Measurements from ENCODE around the gene LYZL2. TPM values are rescaled to one million over a fixed set of nuclear protein-coding genes. Genes with fewer than 3 reads are reported as not detected.
"Not testable (repeated sequence)": the region's sequence is repeated elsewhere in the genome, so short reads cannot be mapped to it uniquely, and the experiment has no call there.

The LYZL2 gene
- total RNA-seq, 2 donors from 2014 or later, result not detected

DNA sequence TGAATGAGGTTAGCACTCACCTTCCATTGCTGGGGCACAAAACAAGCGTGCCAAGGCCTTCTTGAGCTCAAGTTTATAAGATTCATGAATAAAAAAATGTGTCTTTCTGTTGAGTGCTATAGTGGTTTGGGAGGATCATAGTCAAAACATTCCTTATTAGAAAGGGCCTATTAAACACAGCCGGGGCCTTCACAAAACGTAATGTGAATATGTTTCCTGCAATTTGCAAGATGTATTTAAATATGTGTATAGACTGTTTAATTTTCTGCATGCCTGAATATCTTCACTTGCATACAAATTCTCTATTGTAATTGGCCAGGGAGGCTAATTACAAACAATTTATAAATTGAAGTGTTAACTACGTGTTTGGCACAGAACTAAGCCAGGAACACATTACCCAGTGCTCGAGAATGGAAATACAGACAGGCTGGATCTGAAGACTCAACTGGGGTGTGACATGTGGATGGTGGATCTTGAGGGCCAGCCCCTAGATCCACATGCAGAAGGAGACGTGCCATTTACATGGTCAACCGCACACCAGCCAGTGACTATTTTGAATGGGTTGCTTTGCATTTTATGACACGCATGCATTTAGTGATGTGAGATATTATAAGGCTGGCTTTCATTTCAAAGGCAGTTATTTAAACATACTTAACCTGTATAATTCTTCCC lies 31.3 kb downstream of the LYZL2 start:
- DNase-seq, result no peak
- intact Hi-C loops (cut with DNase I), result no loop called here
- no peak for ATAC-seq

DNA sequence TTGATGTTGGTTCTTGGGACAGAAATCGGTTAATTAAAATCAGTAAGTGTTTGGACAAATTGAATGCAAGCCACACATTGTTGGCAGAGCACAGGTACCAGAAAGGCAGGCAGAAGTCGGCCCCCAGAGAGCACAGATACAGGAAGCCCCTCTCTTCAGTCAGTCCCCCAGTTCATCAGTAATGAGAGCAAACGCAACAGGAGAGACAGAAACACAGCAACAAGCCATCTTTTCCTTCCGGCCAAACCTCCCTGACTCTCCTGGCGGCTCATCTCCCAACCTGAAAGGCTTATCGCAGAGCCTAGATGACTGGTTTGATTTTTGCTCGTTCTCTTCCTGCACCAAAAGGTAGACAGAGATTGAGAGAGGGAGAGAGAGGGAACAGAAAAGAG lies 32.1 kb downstream of the LYZL2 start:
- ATAC-seq; intact Hi-C loops (cut with DNase I); DNase-seq: not testable (repeated sequence)

DNA sequence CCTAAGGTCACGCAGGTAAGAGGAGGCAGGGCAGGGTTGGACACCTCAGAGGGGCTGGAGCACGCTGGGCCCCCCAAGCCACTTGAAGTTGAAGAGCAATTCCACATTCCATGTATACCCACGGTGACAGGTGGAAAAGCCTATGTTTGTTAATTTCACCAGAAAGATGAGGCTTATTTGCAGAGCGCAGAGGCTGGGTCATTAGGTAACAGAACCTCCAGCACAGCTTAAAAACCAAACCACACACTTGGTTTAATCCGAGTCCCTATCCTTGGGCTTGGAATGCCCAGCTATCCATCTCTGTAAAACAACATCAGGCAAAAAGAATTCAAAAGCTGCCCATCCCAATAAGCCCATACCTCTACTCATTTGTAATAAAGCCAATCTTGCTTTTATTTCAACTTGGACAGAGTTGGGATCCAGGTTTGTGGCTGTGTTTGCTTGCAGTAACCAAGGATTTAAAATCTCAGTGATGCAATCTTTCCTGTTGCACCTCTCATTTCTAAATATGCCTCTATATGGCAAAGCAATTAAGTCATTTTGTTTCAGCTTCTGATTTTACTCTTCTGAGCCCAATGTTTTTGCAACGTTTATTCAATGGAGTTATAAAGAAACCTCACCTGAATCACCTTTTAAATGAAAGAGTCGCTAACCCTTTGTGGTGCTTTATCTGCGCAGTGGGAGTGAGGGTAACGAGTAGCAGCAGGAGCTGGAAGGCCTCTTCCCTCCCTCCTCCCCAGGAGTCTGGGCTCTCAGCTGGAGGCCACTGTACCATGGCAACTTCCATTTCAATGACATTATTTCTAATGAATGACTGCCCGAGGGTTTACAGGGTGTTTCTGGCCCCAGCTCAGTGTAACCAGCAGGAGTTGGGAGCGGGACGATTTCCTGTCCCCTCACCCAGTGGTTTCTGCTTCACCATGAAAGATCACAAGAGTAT lies 32.8 kb downstream of the LYZL2 start:
- not testable (repeated sequence) for ATAC-seq

DNA sequence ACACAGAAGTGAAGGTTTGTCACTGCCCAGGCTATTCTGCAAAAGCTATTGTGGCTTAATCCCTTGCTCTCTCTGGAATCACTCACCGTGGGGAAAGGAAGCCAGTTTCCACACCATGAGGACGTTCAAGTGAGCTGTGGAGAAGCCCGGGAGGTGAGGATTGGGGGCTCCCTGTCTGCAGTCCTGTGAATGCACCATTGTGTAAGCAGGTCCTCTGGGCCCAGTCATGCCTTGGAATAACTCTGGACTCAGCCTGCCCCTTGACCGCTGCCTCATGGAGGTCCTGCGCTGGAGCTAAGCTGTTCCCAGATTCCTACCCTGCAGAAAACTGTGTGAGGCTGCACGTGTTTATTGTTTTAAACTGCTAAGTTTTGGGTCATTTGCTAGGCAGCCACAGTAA lies 33.5 kb downstream of the LYZL2 start:
- ATAC-seq, result no peak
- DNase-seq, result no peak
- intact Hi-C loops (cut with DNase I), result no loop called here

More for the DNA sequence above, 32.8 kb downstream of the LYZL2 start:
- intact Hi-C loops (cut with DNase I); DNase-seq: not testable (repeated sequence)

DNA sequence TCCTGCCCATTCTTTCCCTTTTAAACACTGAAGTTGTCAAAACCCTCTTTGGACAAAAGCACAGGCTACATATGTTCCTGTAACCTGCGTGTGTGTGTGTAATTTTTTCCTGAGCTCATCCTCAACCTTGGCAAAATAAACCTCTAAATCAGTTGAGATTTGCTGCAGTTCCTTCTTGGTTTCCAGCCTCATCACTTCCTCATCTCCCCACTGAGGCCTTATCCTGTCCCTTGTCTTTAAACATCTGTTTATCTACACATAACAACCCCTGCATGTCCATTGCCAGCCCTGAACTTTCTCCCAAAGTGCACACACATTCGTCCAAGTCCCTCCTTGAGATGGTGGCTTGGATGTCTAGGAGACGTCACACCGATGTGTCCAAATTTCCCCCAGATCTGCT lies 35.5 kb downstream of the LYZL2 start:
- intact Hi-C loops (cut with DNase I), result loop anchor here in 1 of 2 donors (5.0 kb wide), 1 partner anchor 202 kb away; no protein-coding TSS in a partner anchor
- no peak for DNase-seq
- ATAC-seq, result no peak

DNA sequence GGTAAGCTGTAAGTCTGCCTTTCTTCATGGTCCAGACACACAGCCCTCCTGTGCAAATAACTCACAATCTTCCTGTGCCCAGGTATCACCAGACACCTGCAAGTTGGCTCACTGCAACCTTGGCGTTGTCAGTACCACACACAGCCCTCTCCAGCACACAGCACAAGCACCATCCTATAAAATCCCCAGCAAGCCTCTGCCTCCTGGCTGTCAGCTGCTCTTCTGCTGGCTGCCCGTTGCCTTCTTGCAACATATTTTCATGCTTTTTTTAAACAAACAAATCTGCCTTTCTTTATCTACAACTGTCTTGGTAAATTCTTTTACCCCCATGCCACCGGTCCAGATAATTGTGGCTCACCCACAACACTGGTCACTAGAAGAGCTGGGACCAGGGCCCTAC lies 36.8 kb downstream of the LYZL2 start:
- not testable (repeated sequence) for DNase-seq, ATAC-seq
- intact Hi-C loops (cut with DNase I), result loop anchor here in 1 of 2 donors (5.0 kb wide), 1 partner anchor 200 kb away; no protein-coding TSS in a partner anchor

DNA sequence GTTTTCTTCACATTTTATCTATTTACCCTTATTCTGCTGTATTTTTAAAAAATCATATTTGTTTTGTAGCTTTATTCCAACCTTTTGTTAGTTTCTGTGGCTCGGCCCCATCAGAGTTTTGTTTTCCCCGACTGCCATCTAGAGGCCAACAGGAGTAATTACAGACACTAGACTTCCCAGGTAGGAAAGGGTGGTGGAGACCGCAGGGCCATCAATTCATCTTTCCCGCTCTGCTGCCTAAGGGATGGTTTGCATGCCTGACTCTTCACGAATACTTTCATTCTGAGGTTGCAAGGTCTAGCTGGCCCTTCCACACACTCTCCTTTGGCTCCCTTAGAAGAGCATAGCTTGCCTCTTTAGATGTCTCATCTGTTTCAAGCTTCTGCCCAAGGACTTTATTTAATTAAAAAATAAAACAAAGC lies 38.3 kb downstream of the LYZL2 start:
- peak; percentile 59 to 64 for ATAC-seq
- DNase-seq, result peak; percentile 25
- intact Hi-C loops (cut with DNase I), result loop anchor here (2.0 to 5.0 kb wide), 2 partner anchors 198 to 199 kb away; no protein-coding TSS in a partner anchor

DNA sequence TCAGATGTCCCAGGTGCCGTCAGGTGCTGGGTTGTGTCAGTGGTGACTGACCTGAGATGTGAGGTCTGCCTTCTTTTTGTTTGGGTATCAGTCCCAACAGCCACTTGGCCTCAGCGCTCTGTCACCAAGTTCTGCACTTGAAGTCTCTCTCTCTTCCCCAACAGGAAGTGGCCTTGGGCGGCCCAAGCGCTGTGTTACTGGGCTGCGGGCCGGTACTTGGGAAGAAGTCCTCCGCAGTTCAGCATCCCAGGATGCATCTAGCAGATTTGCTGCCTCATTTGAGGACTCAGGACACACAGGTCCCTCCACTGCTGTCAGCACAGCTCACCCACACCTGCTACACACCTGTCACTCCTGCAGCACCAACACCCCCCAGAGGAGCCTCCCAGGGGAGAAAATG lies 40.1 kb downstream of the LYZL2 start:
- no peak for ATAC-seq
- intact Hi-C loops (cut with DNase I), result no loop called here
- peak; percentile 43 for DNase-seq

DNA sequence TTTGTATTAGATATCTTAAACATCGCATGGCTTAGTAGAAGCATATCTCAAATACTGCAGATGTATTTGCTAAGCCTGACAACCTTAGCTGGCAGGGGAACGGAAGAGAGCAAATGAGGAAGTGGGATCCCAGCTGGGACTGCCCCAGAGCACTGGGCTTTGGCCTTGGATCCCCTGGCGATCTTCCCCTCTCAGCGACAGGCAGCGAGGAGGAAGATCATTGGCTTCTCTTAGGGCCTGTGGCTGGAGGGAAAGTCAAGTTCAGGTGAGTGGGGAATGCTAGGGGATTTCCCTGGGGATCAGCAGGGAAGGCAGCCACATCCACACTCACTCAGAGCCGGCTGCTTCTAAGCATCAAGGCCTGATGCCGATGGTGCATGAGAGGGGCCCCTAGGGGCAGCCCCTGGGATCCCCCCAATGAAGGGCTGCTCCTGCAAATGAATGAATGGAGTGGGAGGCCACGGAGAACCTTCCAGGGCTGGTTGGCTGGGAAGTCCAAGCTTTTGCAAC lies 42.0 kb downstream of the LYZL2 start:
- intact Hi-C loops (cut with DNase I), result no loop called here
- DNase-seq (peak; percentile 37), ATAC-seq (peak in 1 of 2 donors; percentile 50)

DNA sequence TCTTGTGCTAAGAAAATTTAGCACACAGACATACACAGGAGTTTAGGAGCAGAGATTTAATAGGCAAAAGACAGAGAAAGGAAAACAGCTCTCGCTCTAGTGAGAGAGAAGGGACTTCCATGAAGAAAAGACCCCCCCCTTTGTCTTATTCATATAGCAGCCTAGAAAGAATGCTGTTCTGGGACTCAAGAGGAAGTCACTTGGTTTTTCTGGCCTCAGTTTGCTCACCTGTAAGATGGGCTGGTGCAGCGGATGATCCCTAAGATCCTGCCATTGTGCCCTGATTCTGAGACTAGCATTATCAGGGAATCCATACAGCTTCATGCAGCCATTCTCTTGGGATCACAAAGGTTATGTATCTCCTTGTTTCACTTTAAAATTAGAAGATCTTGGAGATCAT lies 42.7 kb downstream of the LYZL2 start:
- intact Hi-C loops (cut with DNase I), result no loop called here
- no peak for DNase-seq
- ATAC-seq, result no peak

DNA sequence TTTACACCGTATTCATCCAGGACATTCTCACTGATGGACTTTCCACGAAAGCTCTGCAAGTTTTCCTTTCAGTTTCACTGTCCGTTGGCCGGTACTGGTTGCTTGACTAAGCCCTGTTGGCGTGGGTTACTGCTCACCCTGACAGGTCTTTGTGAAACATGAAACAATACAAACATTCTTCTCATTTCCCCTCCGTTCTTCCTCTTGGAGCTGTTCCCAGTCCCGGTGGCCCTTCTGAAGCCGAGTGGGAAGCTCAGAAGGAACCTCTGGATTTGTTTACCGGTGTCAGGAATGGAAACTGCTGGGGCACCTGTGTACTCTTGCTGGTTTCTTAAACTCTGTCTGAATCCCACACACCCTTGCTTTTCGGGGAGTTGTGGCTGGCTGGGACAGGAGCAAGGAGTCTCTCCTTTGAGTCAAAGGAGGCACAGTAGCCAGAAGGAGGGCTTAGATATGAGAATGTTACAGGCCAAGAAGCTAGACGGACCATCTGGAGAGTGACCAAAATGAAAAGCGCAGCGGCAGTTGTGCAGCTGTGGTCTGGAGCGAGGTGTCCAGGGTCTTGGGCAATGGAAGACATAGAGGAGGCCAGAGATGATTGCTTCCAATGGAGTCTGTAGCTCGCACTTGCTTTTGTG lies 45.7 kb downstream of the LYZL2 start:
- intact Hi-C loops (cut with DNase I), result no loop called here
- peak; percentile 69 for DNase-seq
- peak; percentile 84 to 91 for ATAC-seq

DNA sequence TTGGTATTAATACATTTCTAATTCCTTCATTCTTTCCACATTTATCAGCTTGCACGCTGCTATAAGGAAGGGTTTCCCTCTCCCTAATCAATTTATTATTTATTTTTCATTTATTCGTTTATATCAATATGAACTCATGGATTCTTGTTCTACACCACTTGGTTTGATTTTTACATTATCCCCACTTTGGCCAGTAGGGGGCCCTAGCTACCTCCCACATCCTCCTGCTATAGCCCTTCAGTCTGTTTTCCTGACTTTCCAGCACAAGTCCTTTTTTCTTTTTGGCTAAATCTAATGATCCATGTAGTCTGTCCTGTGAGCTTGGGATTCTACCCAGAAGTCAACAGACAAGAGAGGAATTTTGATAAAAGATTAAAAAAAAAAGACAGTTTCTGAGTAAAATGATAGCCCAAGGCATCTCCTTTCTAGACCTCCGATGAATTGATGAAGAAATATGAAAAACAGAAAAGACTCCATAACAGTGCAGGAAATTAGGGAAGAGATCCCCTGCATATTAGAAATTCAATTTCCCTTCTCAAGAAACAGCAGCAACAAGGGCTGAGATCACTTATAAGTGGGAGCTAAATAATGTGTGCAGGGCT lies 47.7 kb downstream of the LYZL2 start:
- intact Hi-C loops (cut with DNase I), result no loop called here
- ATAC-seq, result peak in 1 of 2 donors; percentile 21
- DNase-seq, result no peak

DNA sequence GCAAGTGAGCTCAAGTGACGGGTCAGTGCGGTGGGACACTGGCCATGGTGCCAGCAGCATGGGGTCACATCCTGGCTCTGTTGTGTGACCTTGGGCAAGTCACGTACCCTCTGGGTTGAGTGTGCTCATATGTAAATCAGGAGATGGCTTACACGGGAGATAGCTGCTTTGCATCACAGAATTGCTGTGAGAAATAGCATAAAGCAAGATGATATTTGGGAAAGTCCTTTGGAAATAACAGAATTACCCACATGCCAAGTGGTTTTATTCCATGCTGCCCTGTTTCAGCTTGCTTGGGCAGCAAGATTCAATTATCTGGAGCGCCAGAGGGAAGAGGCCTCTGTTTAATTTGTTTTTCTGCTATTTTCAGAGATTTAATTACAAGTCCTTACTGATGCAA lies 48.9 kb downstream of the LYZL2 start:
- intact Hi-C loops (cut with DNase I), result no loop called here

DNA sequence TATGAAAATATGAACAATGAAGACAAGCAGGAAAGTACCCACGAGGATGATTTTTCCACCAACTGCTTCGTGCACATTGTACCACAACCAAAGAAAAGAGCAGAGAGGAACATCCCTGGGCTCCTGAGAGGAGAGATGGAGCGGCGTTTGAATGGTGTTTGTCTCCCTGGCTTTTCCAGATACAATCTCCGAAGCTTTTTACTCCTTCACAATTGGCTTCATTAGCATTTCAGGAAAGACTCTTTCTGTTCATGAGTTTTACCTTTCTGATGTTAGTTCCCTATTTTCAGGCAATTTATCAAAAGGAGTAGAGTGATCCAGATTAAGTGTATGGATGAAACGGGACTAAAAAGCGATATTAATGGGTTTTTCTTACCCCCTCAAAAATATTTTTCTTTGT lies 49.3 kb downstream of the LYZL2 start:
- DNase-seq (no peak), ATAC-seq (no peak)
- intact Hi-C loops (cut with DNase I), result no loop called here

More for the DNA sequence above, 48.9 kb downstream of the LYZL2 start:
- DNase-seq (no peak), ATAC-seq (no peak)

DNA sequence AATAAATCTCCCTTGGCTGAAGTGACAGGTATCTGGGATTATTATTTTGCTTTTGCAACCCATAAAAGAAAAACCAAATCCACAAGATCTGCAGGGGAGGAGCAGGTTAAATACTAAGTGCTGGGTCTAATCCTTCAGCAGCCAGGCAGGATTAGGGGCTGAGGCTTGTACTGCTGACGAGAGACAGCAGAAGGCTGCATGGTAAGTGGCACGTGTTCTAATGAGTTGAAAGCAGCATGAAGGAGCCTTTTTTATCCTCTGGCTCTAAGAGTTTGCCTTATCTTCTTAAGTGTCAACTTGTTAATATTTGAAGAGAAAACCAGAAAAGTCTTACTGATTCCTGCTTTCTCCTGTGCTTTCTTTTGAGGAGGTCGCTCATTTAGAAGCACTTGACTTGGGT lies 50.0 kb downstream of the LYZL2 start:
- DNase-seq (no peak), ATAC-seq (no peak)
- intact Hi-C loops (cut with DNase I), result no loop called here

DNA sequence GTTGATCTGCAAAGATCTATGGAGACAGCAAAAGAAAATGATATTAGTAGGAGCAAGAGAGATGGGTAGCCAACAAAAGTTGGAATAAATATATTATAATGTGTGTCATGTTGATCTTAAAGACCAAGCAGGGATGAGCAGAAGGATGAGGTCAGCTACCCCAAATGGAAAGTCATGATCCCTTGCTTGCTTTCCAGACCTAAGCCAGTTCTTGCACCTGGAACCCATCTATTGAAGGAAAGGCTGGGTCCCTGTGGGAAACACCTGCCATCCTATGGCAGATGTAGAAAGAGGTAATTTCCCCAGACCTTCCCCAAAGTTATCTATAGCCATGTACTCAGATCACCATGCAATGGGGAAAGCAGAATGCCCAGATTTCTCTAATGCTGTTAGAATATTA lies 52.5 kb downstream of the LYZL2 start:
- DNase-seq, result no peak
- intact Hi-C loops (cut with DNase I), result no loop called here

DNA sequence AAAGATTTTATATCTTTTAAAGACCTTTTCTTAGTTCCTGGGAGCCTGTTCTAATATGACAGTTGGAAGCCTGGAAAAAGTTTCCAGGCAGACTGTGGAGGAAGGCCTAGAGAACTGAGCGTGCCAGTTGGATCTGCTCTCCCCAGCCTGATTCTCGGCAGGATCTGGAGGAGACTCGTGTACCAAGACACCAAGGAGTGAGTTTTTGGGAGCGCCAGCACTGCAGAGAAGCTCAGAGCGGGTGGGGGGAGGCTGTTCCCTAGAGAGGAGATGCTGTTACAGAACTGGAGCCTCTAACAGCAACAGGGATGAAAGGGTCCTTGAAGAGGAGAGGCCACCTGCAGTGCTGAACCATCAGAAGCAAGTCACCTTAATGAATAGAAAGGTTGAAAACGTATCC lies 52.9 kb downstream of the LYZL2 start:
- intact Hi-C loops (cut with DNase I), result no loop called here
- ATAC-seq (no peak), DNase-seq (no peak)

More for the DNA sequence above, 52.5 kb downstream of the LYZL2 start:
- ATAC-seq, result no peak

DNA sequence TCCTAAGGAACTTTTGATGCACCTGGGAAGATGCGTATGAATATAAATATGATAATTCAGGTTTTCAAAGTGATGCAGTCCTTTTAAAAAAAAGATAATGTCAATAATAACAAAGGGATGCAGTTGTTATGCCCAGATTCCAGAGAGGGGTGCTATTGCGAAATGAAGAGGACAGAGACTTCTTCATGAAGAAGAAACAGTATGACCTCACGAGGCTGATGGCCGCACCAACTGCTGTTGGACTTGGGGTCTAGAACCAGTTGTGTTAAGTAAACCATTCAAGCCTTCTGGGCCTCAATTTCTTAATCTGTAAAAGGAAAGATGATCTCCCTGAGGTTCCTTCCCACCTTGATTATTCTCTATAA lies 55.1 kb downstream of the LYZL2 start:
- no peak for DNase-seq
- ATAC-seq, result no peak
- intact Hi-C loops (cut with DNase I), result no loop called here

Data from left cardiac atrium (tissue), 4 donors.